K562 (cell line): Measurements from ENCODE around the gene PBXIP1. TPM values are rescaled to one million over a fixed set of nuclear protein-coding genes. Genes with fewer than 3 reads are reported as not detected.

Experiments used
- BHLHE40 ChIP-seq: IDR thresholded peaks from 2 replicates; pipeline ENCODE4 v1.6.1; 2011; ENCODE audit warnings: low read length, improper control_type of control experiment
- BMI1 ChIP-seq: fragments of 150-350 bp; IDR thresholded peaks from 2 replicates; pipeline ENCODE4 v1.6.1; 2014; ENCODE audit warnings: low read length
- ETV6 ChIP-seq, 3 experiments: fragments of 150-350 bp in 1 of 3; sonication (generic) in 1 of 3; formaldehyde crosslinking in 1 of 3; IDR thresholded peaks; 2 replicates each; pipeline versions ENCODE4 v1.6.1 to v1.8.0; 2014 to 2022; ENCODE audit warnings: borderline replicate concordance in 2 of 3, low read depth in 2 of 3, antibody characterized with exemption in 1 of 3, low read length in 1 of 3, mild to moderate bottlenecking in 1 of 3, missing genetic modification reagents in 1 of 3
- FOXA3 ChIP-seq, 2 experiments: fragments of 450-650 bp in 1 of 2; sonication (generic) in 1 of 2; formaldehyde crosslinking; IDR thresholded peaks in 1 of 2; conservative IDR thresholded peaks in 1 of 2; 2 replicates each; pipeline versions ENCODE4 v1.4.0 to v1.8.0; 2020 to 2022; ENCODE audit warnings: mild to moderate bottlenecking in 2 of 2, missing genetic modification reagents in 1 of 2
- TFE3 ChIP-seq: fragments of 450-650 bp; formaldehyde crosslinking; IDR thresholded peaks from 2 replicates; pipeline ENCODE4 v1.4.0; 2020; ENCODE audit warnings: mild to moderate bottlenecking, mixed read lengths
- ZBTB1 ChIP-seq: sonication (generic); formaldehyde crosslinking; IDR thresholded peaks from 2 replicates; pipeline ENCODE4 v1.8.1; 2023; ENCODE audit warnings: missing genetic modification reagents, low read depth, mild to moderate bottlenecking, borderline replicate concordance
- ZBTB11 ChIP-seq, 3 experiments: fragments of 200-800 bp in 1 of 3; fragments of 250-450 bp in 1 of 3; fragments of 450-650 bp in 1 of 3; sonication (Bioruptor Pico) in 1 of 3; sonication (Bioruptor generic) in 1 of 3; formaldehyde crosslinking in 1 of 3; IDR thresholded peaks; 2 replicates each; pipeline versions ENCODE4 v1.6.1 to v1.8.0; 2016 to 2022; ENCODE audit warnings: mild to moderate bottlenecking in 2 of 3, missing genetic modification characterization in 2 of 3, missing compliant biosample characterization in 1 of 3, moderate library complexity in 1 of 3
- ZNF224 ChIP-seq: sonication (generic); formaldehyde crosslinking; IDR thresholded peaks from 2 replicates; pipeline ENCODE4 v1.8.0; 2022; ENCODE audit warnings: mild to moderate bottlenecking, missing genetic modification reagents
- ZNF518B ChIP-seq: fragments of 250-450 bp; sonication (Bioruptor Pico); IDR thresholded peaks from 2 replicates; pipeline ENCODE4 v1.5.0; 2021; ENCODE audit warnings: mild to moderate bottlenecking, moderate library complexity
- polyA plus RNA-seq, 8 experiments: library from polyadenylated mRNA; depleted of rRNA in 4 of 8; stranded (reverse) in 5 of 8; unstranded in 3 of 8; fragments of >200 nt; fragmentation: Nextera tagmentation in 2 of 8; fragmentation: Illumina TruSeq in 1 of 8; extraction: Ambion mirVana in 2 of 8; extraction: Trizol in 1 of 8; gene quantifications; 2 replicates each; pipeline versions ENCODE4 v1.2.1 to v1.2.3, GENCODE V29; 2011 to 2014; ENCODE audit warnings: inconsistent platforms in 1 of 8, missing spikeins in 1 of 8
- total RNA-seq, 7 experiments: library from RNA; depleted of rRNA in 6 of 7; stranded (reverse); fragments of >200 nt in 6 of 7; fragmentation: Illumina TruSeq in 2 of 7; extraction: Trizol in 2 of 7; gene quantifications; 2 replicates each; pipeline versions ENCODE4 v1.2.1 to v1.2.3, GENCODE V29; 2011 to 2021; ENCODE audit warnings: low replicate concordance in 1 of 7
- TF ChIP-seq, protein P1 (sequence below): fragments of 250-450 bp; sonication (Bioruptor Pico); IDR thresholded peaks from 2 replicates; pipeline ENCODE4 v1.8.0; 2021; ENCODE audit warnings: borderline replicate concordance, mild to moderate bottlenecking, moderate library complexity; ENCODE audit not compliant: poor library complexity, severe bottlenecking

Gene PBXIP1
- total and polyA plus RNA-seq, 9 of the 15 experiments (the other 6 are each of a cell fraction or from before 2014, with no cell fraction given): 0.13 to 8.3 (median 5.8) TPM

DNA sequence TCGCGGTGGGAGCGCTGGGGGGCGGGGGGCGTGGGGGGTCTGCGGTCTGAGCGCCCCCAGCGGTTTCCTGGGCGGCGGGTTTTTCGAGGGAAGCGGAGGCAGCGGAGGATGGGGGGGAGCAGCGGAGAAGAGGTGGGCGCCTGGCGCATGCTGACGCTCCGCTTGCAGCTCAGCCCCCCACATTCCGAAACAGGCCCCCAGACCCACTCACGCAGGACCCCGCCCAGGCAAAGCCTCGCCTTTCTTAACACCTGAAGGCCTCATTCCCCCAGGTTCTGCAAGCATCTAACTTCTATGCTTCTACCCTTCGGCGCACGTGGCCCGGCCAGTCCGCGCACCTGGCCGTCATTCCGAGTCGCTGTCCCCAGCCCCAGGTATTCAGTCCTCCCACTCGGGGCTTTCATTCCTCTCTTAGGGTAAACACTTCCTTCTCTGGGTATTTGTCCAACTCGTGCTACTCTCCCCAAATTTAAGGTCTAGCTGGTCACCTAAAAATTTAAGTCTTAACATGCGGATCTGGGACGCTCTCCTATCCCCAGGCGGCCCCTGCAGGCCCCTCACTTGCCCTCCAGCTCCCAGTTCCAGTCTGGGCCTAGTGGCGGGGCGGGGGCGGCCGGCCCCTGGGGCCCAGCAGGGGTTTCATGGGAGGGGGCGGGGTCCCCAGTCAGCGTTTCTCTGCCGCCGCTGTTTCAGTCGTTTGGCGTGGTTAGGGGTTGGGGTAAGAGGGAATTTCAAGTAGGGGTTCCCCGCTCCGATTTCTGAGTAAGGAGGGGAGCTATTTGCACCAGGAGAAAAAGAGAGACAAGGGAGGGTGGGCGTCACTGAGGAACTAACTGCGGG is 43.9 kb upstream of the PBXIP1 start (continued):
- TF ChIP-seq ETV6 (IDR thresholded peaks at IDR 0.05; ENCODE audit: borderline replicate concordance in 1 of 2, low read depth in 2 of 2, low read length in 1 of 2) (no peak), ETV6 (CRISPR knock-in tag; IDR thresholded peaks at IDR 0.05; ENCODE audit: borderline replicate concordance) (no peak), ZBTB11 (CRISPR knock-in tag; IDR thresholded peaks at IDR 0.05) (0 out of 6 replicates have a peak, but pooled peaks of 1 of the 3 experiments have one; percentile 28), ZNF224 (CRISPR knock-in tag) (no peak), ZNF518B (CRISPR knock-in tag) (no peak), FOXA3 (CRISPR knock-in tag; conservative IDR thresholded peaks at IDR 0.05 in 1 of 2, IDR thresholded peaks at IDR 0.05 in 1 of 2) (0 out of 4 replicates have a peak, but pooled peaks of 1 of the 2 experiments have one; percentile 55), BHLHE40 (peak; percentile 46; the same call in 1 of the 2 replicates), ZBTB1 (0 out of 2 replicates have a peak, but pooled peaks have one; percentile 36), TFE3 (CRISPR knock-in tag) (no peak), BMI1 (no peak)
- TF ChIP-seq, protein P1, sequence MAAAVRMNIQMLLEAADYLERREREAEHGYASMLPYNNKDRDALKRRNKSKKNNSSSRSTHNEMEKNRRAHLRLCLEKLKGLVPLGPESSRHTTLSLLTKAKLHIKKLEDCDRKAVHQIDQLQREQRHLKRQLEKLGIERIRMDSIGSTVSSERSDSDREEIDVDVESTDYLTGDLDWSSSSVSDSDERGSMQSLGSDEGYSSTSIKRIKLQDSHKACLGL (CRISPR knock-in tag): peak; percentile 58
